Retina (tissue), 1 donor: ENCODE measurements around the gene DRG1.
"Not testable (repeated sequence)": the region's sequence is repeated elsewhere in the genome, so short reads cannot be mapped to it uniquely, and the experiment has no call there.

Experiments used
- DNase-seq: peaks from one replicate; pipeline ENCODE4 v3.0.0-alpha.2; 2016

The DRG1 gene, protein sequence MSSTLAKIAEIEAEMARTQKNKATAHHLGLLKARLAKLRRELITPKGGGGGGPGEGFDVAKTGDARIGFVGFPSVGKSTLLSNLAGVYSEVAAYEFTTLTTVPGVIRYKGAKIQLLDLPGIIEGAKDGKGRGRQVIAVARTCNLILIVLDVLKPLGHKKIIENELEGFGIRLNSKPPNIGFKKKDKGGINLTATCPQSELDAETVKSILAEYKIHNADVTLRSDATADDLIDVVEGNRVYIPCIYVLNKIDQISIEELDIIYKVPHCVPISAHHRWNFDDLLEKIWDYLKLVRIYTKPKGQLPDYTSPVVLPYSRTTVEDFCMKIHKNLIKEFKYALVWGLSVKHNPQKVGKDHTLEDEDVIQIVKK

DNA sequence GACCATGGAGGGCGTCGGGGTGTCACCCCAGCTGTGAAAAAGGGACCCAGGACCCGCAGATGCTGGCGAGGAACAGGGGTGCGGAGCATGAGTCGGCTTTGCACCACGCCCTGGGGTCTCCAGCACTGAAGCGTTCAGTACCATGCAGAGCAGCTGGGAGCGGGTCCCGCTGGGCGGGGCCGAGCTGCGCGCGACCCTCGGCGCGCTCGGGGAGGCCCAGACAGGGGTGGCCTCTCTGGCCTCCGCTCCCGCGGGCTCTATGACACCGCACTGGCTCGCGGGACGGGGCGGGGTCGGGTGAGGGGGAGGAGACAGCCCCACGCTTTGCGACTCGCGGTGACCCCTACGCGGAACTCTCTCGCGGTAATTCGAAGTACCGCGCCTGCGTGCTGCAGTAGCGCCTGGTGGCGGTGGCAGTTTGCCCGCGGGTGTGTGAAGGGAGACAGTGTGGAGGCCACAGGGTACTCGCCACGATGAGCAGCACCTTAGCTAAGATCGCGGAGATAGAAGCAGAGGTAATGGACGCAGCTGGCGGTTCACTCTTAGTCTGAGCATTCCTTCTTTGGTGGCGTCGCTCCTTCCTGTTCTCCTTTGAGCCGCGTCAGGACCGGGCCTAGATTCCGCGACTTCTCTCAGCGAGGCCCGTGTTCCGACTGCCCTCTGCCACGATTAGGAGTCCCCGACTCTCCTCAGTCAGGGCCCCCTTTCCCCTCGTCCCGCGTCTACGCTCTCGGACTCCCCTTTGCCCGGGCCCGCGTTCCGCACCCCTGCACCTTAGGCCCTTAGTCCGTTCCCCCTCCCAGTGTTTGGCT, at the start of gene DRG1:
Gene DRG1, plus strand, starts transcription at position 394 of the 812 bp plus-strand sequence. Its CDS starts 80 bp downstream, at position 474.
- DNase-seq, result peak; percentile 97

DNA sequence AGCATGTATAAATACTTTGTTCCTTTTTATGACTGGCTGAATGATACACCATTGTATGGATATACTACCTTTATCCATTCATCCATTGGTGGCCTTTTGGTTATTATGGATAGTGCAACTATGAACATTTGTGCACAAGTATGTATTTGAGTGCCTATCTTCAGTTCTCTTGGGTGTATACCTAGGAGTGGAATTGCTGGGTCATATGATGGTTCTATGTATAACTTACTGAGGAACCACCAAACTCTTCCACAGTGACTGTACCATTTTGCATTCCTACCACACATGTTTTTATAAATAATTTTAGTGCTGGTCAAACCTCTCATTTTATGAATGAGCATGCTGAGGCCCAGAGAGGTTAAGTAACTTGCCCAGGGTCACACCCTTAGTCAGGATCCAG, 49.4 kb upstream of the DRG1 start:
- no peak for DNase-seq

DNA sequence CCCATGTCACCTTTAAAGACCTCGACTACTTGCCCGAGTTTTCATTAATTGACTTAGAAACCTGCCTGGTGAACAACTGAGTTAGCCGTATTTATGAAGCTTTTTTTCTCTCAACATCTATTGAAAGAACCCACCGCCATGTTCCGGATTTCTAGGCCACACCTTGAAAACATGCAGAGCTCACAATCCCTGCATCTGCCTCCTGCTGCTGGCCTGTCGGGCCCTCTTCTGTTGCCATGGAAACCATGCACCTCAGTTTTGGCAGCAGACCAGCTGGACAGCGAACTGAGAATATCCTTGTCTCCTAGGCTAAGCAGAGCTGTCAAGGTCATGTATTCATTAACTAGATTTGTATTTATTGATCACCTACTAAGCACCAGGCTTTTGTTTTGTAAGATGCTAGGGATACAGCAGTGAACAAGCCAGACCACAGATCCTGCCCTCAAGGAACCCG, 49.0 kb upstream of the DRG1 start:
- DNase-seq, result peak; percentile 40

DNA sequence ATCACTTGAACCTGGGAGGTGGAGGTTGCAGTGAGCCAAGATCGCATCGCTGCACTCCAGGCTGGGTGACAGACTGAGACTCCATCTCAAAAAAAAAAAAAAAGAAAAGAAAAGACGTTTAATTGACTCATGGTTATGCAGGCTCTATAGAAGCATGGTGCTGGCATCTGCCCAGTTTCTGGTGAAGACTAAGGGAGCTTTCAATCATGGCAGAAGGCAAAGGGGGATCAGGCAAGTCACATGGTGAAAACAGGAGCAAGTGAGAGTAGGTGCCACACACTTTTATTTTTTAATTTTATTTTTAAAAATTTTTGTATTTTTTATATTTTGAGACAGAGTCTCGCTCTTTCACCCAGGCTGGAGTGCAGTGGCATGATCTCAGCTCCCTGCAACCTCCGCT, 44.9 kb upstream of the DRG1 start:
- DNase-seq, result no peak

DNA sequence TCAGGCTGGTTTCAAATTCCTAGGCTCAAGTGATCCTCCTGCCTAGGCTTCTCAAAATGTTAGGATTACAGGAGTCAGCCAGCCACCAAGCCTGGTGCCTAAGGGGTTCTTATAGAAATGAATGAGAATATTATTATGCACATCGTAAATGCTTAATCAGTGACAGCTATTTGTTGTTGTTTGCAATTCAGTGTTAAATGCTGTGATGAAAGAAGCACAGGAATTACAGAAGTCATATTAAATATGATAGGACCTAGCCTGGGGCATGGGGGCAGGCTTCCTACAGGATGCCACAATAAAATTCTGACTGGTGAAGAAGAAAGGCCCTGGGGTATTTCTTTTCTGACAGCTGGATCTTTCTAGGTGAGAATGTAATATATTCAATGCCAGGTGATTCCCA, 39.4 kb upstream of the DRG1 start:
- DNase-seq, result no peak

DNA sequence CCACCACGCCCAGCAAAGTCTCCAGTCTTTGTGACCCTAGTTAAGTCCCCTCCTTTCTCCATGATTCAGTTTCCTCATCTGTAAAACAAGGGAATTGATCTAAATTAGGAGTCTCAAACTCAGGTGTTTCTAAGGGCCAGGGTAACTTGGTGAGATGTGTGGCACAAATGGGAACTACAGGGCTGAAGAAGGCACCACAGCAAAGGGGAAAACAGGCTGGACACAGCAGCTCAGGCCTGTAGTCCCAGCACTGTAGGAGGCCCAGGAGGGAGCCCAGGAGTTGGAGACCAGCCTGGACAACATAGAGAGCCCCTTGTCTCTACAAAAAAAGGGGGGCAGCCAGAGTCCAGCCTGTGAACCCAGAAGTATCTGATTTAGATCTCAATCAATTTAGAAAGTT, 37.7 kb upstream of the DRG1 start:
- DNase-seq, result no peak

DNA sequence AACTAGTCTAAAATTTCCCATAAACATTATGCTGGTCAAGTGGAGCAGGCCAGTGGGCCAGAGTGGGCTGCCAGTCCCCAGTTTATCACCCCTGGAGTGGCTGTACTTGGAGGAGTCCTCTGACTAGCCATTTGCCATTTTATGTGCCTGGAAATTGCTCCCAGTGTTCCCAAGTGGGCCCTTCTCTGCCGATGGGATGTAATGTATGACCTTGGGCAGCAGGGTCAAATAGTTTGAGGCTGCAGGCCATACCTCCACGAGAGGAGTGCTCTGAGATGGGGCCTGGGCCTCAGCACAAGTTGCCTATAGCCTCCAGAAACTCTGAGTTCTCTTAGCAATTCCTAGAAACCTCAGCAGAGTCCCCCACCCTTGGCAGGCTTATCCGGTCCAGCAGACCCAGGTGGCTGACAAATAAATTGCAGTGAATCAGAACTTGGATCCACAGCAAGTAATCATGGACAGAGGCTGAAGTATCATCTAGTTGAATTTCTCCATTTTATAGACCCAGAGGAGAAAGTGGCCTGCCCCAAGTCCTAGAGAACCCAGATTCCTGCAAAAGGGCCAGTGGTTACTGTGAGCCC, 35.4 kb upstream of the DRG1 start:
- DNase-seq, result no peak

DNA sequence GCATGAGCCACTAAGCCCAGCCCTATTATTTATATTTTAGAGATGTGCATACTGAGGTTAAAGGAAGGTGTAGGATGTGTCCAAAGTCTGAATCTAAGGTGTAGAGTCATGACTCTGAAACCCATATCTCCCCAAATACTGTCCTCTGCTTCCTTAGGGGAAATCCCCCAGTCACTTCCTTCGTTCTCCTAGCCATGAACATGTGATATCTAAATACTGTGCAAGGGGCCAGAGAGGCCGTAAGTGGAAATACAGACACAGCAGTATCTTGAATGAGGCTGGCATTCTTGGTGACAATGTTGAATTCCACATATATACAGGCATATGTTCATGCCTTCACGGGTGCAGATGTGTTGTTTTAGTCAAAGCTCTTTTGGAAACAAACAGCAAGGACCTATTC, 32.0 kb upstream of the DRG1 start:
- no peak for DNase-seq

DNA sequence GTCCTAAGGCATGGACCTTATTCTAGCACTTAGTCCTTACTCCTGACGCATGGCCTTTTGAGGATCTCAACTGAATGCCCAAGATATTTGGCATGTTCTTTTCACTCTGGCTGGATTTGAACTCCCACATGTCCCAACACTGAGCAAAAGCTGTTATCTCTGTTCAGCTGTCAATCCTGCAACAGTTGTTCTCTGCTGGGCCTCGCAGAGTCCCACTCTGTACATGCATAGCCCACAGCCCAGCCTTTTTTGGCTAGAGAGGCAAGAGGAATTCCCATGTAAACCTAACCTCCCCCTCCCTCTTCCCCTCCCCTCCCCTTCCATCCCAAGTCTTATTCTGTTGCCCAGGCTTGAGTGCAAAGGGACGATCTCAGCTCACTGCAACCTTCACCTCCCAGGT, 21.8 kb upstream of the DRG1 start:
- DNase-seq, result no peak

DNA sequence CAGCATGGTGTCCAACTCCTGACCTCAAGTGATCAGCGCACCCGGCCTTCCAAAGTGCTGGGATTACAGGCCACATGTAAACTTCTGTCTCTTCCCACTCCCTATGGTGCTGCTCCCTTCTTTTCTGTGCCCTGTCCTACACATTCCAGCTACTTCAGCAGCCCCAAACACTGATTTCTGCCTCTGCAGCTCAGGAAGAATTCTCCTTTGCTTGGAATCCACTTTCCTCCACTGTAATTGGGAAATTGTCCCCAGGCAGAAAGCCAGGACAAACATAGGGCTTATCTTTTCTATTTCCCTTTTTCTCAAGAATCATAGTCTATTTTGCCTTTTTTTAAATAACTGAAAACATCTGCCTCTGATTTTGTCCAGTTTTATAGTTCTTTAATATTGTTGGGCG, 21.3 kb upstream of the DRG1 start:
- no peak for DNase-seq

DNA sequence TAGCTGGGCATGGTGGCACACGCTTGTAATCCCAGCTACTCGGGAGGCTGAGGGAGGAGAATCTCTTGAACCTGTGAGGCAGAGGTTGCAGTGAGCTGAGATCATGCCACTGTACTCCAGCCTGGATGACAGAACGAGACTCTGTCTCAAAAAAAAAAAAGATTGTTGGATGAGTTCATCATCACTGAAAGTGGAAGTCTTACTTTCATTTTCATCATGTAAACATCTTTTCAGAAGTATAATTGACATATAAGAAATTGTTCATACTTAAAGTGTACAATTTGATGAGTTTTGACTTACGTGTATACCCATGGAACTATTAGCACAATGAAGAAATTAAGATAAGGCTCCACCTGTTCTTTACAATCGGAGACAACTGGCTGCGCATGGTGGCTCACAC, 20.8 kb upstream of the DRG1 start:
- not testable (repeated sequence) for DNase-seq

DNA sequence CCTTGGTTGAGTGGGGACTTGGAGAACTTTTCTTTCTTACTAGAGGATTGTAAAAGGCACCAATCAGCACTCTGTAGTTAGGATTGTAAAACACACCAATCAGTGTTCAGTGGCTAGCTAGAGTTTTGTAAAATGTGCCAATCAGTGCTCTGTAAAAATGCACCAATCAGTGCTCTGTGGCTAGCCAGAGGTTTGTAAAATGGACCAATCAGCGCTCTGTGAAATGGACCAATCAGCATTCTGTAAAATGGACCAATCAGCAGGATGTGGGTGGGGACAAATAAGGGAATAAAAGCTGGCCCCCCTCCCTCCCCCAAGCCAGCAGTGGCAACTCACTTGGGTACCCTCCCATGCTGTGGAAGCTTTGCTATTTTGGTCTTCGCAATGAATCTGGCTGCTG, 5.5 kb upstream of the DRG1 start:
- no peak for DNase-seq

DNA sequence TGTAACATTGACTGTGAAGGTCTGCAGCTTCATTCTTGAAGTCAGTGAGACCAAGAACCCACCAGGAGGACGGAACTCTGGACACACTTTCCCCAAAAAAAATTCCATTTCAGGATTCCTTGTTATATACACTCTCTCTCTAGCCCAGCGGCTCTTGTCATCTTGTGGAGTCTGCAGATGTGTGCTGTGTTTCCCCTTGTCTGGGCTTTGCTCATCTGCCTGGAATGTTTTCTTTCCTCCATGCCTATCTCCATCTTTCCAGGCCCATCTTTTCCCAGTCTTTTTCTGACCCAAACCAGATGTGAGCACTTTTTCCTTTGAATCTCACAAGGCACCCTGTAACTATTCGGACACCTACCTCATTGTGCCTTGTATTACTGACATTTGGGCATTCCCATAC, 5.1 kb upstream of the DRG1 start:
- DNase-seq, result no peak

DNA sequence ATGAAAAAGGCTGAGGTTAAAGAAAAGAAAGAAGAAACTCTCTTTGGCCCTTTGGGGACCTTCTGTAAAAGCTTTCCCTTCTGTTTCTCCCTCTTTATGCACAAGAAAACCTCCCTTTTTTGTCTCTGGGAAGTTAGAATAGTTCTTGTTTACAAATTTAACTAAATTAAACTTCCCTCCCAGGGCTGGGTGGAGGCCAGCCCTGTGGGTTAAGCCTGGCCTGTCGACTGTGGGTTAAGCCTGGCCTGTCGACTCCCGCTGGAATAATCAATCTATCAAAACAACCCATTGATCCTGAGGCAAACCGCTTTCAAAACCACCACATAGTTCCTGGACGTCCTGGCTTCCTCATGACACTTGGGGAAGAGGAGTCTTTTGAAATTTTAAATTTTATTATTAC, 1.2 kb upstream of the DRG1 start:
- peak; percentile 21 for DNase-seq

DNA sequence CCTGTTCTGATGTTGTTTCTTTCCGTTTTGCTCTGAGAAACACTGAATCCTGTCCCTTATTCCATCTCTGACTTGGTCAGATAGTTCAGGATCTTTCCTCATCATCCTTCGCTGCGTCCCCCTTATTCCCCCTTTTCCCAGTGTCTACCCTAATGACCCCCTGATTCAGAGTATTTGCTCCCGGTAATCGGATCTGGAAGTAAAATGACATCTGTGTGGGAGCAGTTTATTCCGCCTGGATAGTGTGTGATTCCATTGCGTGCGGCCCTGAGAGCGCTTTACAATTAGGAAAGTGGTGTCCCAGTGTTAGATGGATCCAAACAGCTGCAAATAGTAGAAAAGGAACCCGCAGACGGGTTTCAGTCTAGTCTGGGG, 606 bp downstream of the DRG1 start:
- DNase-seq, result no peak

DNA sequence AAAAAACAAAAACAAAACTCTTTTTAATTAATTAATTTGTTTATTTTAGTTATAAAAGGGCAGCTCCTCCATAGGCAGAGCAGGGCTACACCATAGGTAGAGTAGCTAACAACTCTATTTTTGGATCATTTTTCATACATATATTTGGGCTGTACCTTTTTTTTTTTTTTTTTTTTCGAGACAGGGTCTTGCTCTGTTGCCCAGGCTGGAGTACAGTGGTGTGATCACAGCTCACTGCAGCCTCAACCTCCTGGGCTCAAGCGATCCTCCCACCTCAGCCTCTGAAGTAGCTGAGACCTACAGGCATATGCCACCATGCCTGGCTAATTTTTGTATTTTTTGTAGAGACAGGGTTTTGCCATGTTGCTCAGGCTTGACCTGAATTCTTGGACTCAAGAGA, 2.9 kb downstream of the DRG1 start:
- not testable (repeated sequence) for DNase-seq

DNA sequence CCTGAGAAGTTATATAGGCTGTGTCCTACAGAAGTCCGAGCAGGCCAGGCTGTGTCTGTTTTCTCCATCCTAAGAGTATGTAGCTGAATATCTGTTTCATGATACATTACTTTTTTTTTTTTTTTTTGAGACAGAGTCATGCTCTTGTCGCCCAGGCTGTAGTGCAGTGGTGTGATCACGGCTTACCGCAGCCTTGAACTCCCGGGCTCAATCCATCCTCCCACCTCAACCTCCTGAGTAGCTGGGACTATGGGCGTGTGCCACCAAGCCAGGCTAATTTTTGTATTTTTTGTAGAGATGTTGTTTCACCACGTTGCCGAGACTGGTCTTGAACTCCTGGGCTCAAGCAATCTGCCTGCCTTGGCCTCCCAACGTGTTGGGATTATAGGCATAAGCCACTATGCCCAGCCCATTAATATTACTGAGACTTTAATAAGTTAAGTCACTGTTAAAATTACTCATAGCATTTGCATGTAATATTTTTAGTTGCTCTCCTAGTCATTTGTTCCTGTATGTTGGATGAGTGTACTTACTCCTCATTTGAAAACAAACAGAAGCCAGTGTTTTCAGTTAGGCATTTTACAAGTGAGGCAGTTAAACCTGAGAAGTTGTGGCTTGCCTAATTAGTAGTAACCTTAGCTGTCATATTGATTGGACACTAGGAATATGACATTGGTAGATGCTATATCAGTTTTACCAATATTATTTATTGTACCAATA, 26.1 kb downstream of the DRG1 start:
- no peak for DNase-seq

DNA sequence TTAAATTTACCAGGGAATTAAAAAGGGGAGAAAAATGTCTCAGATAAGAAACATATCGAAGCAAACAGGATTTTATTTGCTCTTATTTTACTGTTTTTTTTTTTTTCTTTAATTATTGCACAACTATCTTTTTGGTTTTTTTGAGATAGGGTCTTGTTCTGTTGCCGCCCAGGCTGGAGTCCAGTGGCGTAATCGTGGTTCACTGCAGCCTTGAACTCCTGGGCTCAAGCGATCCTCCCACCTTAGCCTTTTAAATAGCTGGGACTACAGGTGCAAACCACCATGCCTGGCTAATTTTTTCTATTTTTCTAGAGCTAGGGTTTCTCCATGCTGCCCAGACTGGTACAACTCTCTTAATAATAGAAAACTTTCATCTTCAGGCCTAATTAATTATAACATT, 32.5 kb downstream of the DRG1 start:
- no peak for DNase-seq

DNA sequence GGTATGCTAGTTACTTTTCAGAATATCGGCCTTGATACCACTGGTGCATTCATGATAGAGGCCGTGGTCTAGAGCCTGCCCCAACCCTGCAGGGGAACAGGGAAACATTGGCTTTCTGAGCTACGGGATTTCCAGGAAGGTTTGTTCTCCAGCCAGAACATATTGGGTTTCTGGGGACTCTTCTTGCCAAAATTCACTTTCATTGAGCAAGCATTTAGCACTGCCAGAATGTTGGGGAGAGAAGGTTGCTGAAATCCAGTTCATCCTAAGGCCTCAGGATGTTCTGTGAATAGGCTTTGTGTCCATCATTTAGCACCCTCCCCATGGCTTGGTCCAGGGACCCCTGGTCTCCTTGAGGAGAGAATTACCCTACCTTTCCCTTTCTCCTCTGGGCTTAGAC, 36.7 kb downstream of the DRG1 start:
- DNase-seq, result no peak

DNA sequence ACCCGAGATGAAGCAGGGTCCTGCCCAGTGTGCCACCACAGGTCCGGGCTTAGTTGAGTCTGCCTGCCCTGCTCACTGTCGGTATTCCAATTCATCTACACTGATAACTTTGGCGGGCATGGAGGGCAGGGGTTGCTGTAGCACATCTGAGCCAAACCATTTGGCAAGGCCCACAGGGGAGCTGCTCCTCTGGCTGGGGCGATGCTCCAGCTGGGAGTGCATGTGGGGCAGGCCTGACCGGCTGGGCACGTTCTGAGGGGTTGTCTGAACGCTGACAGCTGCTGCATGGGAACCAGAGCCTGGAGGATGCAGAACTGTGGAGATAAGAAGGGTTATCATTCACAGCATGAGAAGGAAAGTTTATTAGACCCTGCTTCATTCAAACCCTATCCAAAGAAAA, 40.4 kb downstream of the DRG1 start:
- no peak for DNase-seq

DNA sequence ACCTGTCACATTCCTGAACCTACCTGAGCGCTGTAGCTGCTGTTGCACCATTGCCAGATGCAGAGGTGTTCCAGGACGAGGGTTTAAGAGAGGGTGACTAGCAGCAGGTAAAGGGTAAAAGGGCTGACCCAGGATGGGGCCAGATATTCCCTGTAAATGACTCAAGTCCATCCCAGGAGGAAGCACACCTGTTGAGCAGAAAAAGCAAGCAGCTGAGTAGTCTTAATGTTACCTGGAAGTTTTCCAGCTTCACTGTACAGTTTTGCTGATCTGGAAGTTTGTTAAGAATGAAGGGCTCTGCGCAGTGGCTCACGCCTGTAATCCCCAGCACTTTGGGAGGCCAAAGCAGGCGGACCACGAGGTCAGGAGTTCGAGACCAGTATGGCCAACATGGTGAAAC, 41.3 kb downstream of the DRG1 start:
- DNase-seq, result no peak

DNA sequence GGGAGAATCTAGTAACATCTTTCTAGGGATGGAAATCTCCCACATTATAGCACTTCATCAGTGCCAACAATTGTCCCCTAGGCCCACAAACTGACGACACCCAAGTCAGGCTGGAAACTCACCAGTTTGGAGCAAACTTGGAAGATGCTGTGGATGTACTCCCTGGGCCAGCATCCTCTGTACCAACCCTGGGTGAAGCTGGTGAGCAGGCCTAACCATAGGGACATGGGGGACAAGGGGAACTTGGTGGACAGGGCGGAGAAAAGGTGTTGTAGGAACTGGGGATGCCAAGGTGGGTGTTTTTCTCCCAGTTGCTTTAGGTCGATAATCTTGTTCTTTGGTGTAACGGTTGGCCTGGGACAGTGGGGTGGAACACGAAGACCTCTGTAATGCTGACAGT, 42.2 kb downstream of the DRG1 start:
- no peak for DNase-seq

DNA sequence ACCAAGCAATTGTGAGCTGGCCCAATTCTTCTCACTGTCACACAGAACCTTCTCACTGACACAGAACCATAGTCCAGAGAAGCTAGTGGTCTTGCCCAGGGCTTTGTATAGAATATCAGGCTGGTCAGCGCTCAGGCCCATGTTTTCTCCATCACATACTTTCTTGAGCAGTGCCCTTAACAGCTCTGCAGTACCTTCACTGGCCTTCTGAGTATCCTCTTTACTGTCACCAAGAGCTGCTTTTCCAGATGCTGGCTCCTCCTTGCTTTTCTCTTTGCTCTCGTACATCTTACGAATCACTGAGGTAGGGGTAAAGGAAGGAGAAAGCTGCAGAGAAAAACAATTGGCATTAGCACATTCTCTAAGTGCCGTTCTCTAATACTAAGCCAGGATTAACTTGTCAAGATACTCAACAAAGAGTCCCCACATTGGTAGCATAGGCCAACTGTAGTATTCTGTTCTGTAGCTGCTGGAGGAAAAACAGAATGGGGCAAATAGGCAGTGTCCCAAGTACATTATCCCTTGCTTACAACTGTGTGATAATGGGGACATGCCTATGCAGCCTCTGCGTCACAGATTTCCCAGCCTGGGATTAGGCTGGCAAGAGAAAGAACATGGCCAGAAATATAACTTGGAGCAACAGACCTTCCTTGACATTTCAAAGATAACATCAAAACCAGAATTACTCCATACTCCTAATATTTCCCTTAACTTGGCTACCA, 43.5 kb downstream of the DRG1 start:
- DNase-seq, result no peak
